Smooth muscle cell (in vitro differentiated cells): ENCODE results near the gene FOXS1. TPM values are rescaled to one million over a fixed set of nuclear protein-coding genes. Genes with fewer than 3 reads are reported as not detected.

Source experiments
- DNase-seq: peaks from one replicate; lab custom pipeline; 2025; ENCODE audit not compliant: unreplicated experiment; lab: John Stamatoyannopoulos, UW
- H2AFZ ChIP-seq: fragments of 200-600 bp; sonication (generic); 2 replicates; pipeline ENCODE4 v1.6.0; 2016; ENCODE audit warnings: antibody characterized with exemption, low read depth, mild to moderate bottlenecking
- H3F3A ChIP-seq: fragments of 200-600 bp; sonication (generic); 2 replicates; pipeline ENCODE4 v1.6.0; 2017; ENCODE audit warnings: antibody characterized with exemption, low read depth
- H3K27ac ChIP-seq: fragments of 200-600 bp; sonication (generic); 2 replicates; pipeline ENCODE4 v1.5.1; 2016; ENCODE audit warnings: low read depth, mild to moderate bottlenecking
- H3K27me3 ChIP-seq: fragments of 200-600 bp; sonication (generic); 2 replicates; pipeline ENCODE4 v1.6.1; 2016; ENCODE audit warnings: low read depth, mild to moderate bottlenecking
- H3K36me3 ChIP-seq: fragments of 200-600 bp; sonication (generic); 2 replicates; pipeline ENCODE4 v1.5.1; 2016; ENCODE audit warnings: low read depth
- H3K4me1 ChIP-seq: fragments of 200-600 bp; sonication (generic); 2 replicates; pipeline ENCODE4 v1.5.1; 2016; ENCODE audit warnings: low read depth
- H3K4me2 ChIP-seq: fragments of 200-600 bp; sonication (generic); 2 replicates; pipeline ENCODE4 v1.6.0; 2016; ENCODE audit warnings: mild to moderate bottlenecking
- H3K4me3 ChIP-seq: fragments of 200-600 bp; sonication (generic); 2 replicates; pipeline ENCODE4 v1.5.1; 2016; ENCODE audit warnings: mild to moderate bottlenecking
- H3K79me2 ChIP-seq: fragments of 200-600 bp; sonication (generic); 2 replicates; pipeline ENCODE4 v1.6.0; 2016; ENCODE audit warnings: low read depth, mild to moderate bottlenecking
- H3K9ac ChIP-seq: fragments of 200-600 bp; sonication (generic); 2 replicates; pipeline ENCODE4 v1.6.0; 2016; ENCODE audit warnings: low read depth
- H3K9me3 ChIP-seq: fragments of 200-600 bp; sonication (generic); replicated peaks from 2 replicates; pipeline ENCODE4 v1.5.1; 2016; ENCODE audit warnings: low read depth
- H4K20me1 ChIP-seq: fragments of 200-600 bp; sonication (generic); 2 replicates; pipeline ENCODE4 v1.6.0; 2016; ENCODE audit warnings: low read depth
- WGBS: methylation state at CpG from one replicate; pipeline ENCODE4 v1.1.7; 2016; ENCODE audit warnings: low lambda C conversion rate; 5-methylcytosine and 5-hydroxymethylcytosine counted together
- polyA plus RNA-seq: library from polyadenylated mRNA; unstranded; fragments of >200 nt; fragmentation: Nextera tagmentation; extraction: Ambion mirVana; gene quantifications from 2 replicates; pipeline ENCODE4 v1.2.1, GENCODE V29; 2016
- total RNA-seq: library from RNA; depleted of rRNA; stranded (reverse); fragments of >200 nt; gene quantifications from 2 replicates; pipeline ENCODE4 v1.2.3, GENCODE V29; 2014
- TF ChIP-seq, protein P1 (sequence below): fragments of 200-600 bp; sonication (generic); IDR thresholded peaks from 2 replicates; pipeline ENCODE4 v1.5.1; 2017; ENCODE audit warnings: borderline replicate concordance, mild to moderate bottlenecking, antibody characterized with exemption; ENCODE audit not compliant: insufficient read depth, poor library complexity, severe bottlenecking

FOXS1 gene
- total and polyA plus RNA-seq, 2 experiments from 2014 or later: 0.09 to 3.3 TPM

DNA sequence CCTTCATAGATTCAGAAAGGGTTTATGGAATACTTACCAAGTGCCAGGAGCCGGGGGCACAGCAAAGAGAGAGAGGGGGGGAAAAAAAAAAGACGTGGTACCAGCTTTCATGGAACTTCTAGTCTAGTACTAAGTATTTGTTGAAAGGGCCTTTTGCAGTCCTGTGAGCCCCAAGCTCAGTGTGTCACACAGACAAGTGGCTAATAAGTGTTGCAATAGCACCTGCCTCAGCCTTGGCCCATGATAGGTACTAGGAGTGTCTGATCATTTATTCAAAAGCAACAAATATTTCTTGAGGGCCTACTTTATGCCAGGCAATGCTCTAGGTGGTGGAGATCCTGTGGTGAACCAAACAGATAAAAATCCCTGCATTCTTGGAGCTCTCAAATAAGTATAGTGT, 18.3 kb downstream of the FOXS1 start:
- Histone ChIP-seq H3K4me3 (no peak overlapping the region), H3K4me2 (no peak overlapping the region), H4K20me1 (no peaks in the 10 kb centered on the region), H3K36me3 (no peaks in the 10 kb centered on the region), H2AFZ (no peak overlapping the region), H3K4me1 (no peaks in the 10 kb centered on the region), H3F3A (no peaks in the 10 kb centered on the region), H3K9me3 (no peaks in the 10 kb centered on the region), H3K79me2 (no peaks in the 10 kb centered on the region), H3K27me3 (no peaks in the 10 kb centered on the region), H3K27ac (no peak overlapping the region), H3K9ac (no peak overlapping the region)
- TF ChIP-seq, protein P1, sequence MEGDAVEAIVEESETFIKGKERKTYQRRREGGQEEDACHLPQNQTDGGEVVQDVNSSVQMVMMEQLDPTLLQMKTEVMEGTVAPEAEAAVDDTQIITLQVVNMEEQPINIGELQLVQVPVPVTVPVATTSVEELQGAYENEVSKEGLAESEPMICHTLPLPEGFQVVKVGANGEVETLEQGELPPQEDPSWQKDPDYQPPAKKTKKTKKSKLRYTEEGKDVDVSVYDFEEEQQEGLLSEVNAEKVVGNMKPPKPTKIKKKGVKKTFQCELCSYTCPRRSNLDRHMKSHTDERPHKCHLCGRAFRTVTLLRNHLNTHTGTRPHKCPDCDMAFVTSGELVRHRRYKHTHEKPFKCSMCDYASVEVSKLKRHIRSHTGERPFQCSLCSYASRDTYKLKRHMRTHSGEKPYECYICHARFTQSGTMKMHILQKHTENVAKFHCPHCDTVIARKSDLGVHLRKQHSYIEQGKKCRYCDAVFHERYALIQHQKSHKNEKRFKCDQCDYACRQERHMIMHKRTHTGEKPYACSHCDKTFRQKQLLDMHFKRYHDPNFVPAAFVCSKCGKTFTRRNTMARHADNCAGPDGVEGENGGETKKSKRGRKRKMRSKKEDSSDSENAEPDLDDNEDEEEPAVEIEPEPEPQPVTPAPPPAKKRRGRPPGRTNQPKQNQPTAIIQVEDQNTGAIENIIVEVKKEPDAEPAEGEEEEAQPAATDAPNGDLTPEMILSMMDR: no peak
- DNase-seq: no peak
- 74% methylated on average over 2 of the region's 2 CpGs for WGBS

DNA sequence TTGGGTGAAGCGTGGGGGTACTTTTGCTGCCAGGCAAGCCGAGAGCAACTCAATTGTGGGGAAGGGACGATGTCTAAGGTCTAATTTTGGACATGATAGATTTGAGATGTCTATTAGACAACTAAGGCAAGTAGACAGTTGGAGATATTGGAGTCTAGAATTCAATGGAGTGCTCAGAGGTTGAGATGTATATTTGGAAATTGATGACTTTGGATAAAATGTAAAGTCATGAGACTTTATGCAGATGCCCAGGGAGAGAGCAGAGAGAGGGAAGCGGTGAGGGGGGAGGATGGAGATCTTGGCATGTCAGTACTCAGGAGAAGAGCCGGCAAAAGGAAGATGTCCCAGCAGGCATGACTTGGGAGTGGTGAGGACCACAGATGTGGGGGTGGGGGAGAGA, 19.3 kb downstream of the FOXS1 start:
- Histone ChIP-seq H3K4me3 (no peak overlapping the region), H3F3A (no peaks in the 10 kb centered on the region), H3K27me3 (no peaks in the 10 kb centered on the region), H3K36me3 (no peaks in the 10 kb centered on the region), H3K9ac (no peak overlapping the region), H3K4me1 (no peaks in the 10 kb centered on the region), H3K4me2 (no peak overlapping the region), H3K27ac (no peak overlapping the region), H3K79me2 (no peaks in the 10 kb centered on the region), H4K20me1 (no peaks in the 10 kb centered on the region), H3K9me3 (no peaks in the 10 kb centered on the region), H2AFZ (no peak overlapping the region)
- TF ChIP-seq, protein P1: no peak
- DNase-seq: no peak
- 91% methylated on average over 5 of the region's 5 CpGs for WGBS

DNA sequence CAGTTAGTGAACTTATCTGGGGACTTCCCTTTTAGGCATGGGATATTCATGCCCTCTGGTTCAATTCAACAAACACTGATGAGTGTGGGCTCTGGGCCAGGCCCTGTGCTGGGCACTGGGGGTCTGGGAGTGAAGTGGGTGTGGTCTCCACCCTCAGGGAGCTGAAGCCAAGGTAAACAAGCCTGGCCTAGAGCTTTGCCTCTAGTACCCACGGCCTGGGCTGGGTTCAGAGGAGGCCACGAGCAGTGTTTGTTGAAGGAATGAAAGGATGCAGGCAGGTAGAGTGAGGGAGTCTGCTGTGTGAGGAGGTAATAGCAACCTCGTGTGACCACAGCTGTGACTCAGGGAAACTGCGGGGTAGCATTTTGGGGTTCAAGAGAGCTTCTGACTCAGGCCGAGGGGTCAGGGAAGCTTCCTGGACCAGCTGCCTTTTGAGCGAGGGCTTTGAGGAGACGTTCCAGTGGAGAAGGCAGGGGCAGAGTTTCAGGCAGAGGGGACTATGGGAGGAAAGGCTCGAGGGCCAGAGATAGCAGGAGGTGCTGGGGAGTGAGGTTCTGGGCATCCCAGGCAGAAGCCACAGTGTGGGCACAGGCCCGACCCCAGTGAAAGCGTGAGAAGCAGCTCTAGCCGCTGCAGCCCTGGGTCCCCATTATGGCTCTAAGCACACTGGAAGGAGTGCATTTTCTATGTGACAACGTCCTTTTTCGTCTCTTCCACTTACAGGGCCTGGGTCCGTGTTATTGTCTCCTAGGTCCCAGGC, 20.7 kb downstream of the FOXS1 start:
- WGBS: 89% methylated on average over 14 of the region's 14 CpGs
- Histone ChIP-seq H3K4me2 (no peak overlapping the region), H3F3A (no peaks in the 10 kb centered on the region)

More for the DNA sequence above, 20.7 kb downstream of the FOXS1 start:
- no peaks in the 10 kb centered on the region for H3K27me3 ChIP-seq
- no peaks in the 10 kb centered on the region for H3K9me3 ChIP-seq
- no peaks in the 10 kb centered on the region for H3K36me3 ChIP-seq
- H2AFZ ChIP-seq: no peak overlapping the region
- no peak for DNase-seq
- H4K20me1 ChIP-seq: no peaks in the 10 kb centered on the region
- TF ChIP-seq, protein P1: no peak
- H3K79me2 ChIP-seq: no peaks in the 10 kb centered on the region
- H3K4me3 ChIP-seq: no peak overlapping the region
- no peak overlapping the region for H3K27ac ChIP-seq
- H3K9ac ChIP-seq: no peak overlapping the region
- no peaks in the 10 kb centered on the region for H3K4me1 ChIP-seq
